Measurements from ENCODE around the gene NLRC5. TPM values are rescaled to one million over a fixed set of nuclear protein-coding genes. Genes with fewer than 3 reads are reported as not detected.

NLRC5 gene
- total and polyA plus RNA-seq, 7 experiments from 2014 or later = 76.0 to 615 (median 392) TPM

- no peak for DNase-seq
- POLR2A ChIA-PET = interaction anchor here (0.6 to 8.0 kb wide), 7 partner anchors 11 to 482 kb away, joined by 3 to 172 read pairs (median 4); partner anchors contain the start of genes HERPUD1 and NLRC5
These were observed 47.0 kb downstream of the NLRC5 start for GRCh38 chr16:57036315-57036714.

DNA sequence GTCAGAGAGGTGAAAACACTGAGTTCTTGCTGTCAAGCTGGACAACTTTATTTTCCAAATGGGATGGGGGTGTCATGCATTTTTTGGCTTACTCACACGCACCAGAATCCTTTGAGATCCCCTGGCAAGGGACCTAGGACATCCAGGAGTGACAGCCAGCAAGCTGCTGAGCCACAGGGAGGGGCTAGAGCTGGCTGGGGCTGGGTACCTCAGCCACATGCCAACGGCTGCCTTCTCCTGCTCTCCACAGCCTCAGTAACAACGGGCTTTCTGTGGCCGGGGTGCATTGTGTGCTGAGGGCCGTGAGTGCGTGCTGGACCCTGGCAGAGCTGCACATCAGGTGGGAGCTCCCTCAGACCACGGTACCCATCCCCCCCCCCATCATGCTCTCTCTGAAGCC, 47.6 kb downstream of the NLRC5 start:
- peaks cover 0 to 4% (median 0%) of the 10 kb centered on the region in 11 donors for H3K9me3 Mint-ChIP-seq
- peaks cover 19 to 66% (median 47%) of the 10 kb centered on the region in 5 donors for H3K36me3 Mint-ChIP-seq
- ChIA-PET CTCF (no interaction called here), POLR2A (interaction anchor here (0.6 to 8.0 kb wide), 9 partner anchors 10 to 105 kb away, joined by 3 to 172 read pairs (median 4); partner anchors contain the start of genes HERPUD1 and NLRC5)
- Histone ChIP-seq H3K4me1 (ENCODE audit: control insufficient read depth in 2 of 2, insufficient read depth in 2 of 2, low read length in 2 of 2) (peaks cover 76 to 86% of the 10 kb centered on the region in 2 donors), H3K27ac (ENCODE audit: low read depth, low read length) (peak overlapping the region; percentile 72), H3K4me3 (ENCODE audit: low read length) (no peak overlapping the region), H3K27me3 (ENCODE audit: control insufficient read depth in 2 of 2, insufficient read depth in 2 of 2, low read length in 2 of 2) (no peaks in the 10 kb centered on the region), H3K36me3 (ENCODE audit: control insufficient read depth in 2 of 3, insufficient read depth in 3 of 3, low read length in 3 of 3) (peaks cover 24 to 68% (median 34%) of the 10 kb centered on the region in 3 experiments), H3K9me3 (ENCODE audit: control insufficient read depth in 2 of 3, low read length in 3 of 3) (no peaks in the 10 kb centered on the region)
- no peak for ATAC-seq
- H3K4me3 Mint-ChIP-seq = peak overlapping the region in 4 of 10 donors; percentile 6 to 95 (median 47)
- intact Hi-C loops (cut with micrococcal nuclease) = no loop called here
- no peaks in the 10 kb centered on the region for H3K27me3 Mint-ChIP-seq
- DNase-seq = no peak
- H3K27ac Mint-ChIP-seq = peak overlapping the region; percentile 81 to 97 (median 93)
- H3K4me1 Mint-ChIP-seq = peaks cover 63 to 93% (median 79%) of the 10 kb centered on the region in 7 donors

More at GRCh38 chr16:57036315-57036714, 47.0 kb downstream of the NLRC5 start:
- H3K36me3 Mint-ChIP-seq = peaks cover 24 to 69% (median 51%) of the 10 kb centered on the region in 5 donors
- no peak for ATAC-seq
- Histone ChIP-seq H3K36me3 (ENCODE audit: control insufficient read depth in 2 of 3, insufficient read depth in 3 of 3, low read length in 3 of 3) (peaks cover 27 to 75% (median 40%) of the 10 kb centered on the region in 3 experiments), H3K4me1 (ENCODE audit: control insufficient read depth in 2 of 2, insufficient read depth in 2 of 2, low read length in 2 of 2) (peaks cover 75 to 86% of the 10 kb centered on the region in 2 donors), H3K27me3 (ENCODE audit: control insufficient read depth in 2 of 2, insufficient read depth in 2 of 2, low read length in 2 of 2) (no peaks in the 10 kb centered on the region), H3K27ac (ENCODE audit: low read depth, low read length) (peak overlapping the region; percentile 72), H3K9me3 (ENCODE audit: control insufficient read depth in 2 of 3, low read length in 3 of 3) (no peaks in the 10 kb centered on the region), H3K4me3 (ENCODE audit: low read length) (no peak overlapping the region)
- peaks cover 63 to 93% (median 79%) of the 10 kb centered on the region in 7 donors for H3K4me1 Mint-ChIP-seq
- peak overlapping the region; percentile 78 to 97 (median 90) for H3K27ac Mint-ChIP-seq
- intact Hi-C loops (cut with micrococcal nuclease) = no loop called here
- H3K4me3 Mint-ChIP-seq = peak overlapping the region in 5 of 10 donors; percentile 5 to 95 (median 33)
- H3K9me3 Mint-ChIP-seq = peaks cover 0 to 4% (median 0%) of the 10 kb centered on the region in 11 donors
- CTCF ChIA-PET = interaction anchor here (0.8 kb wide), 1 partner anchor 13 kb away, joined by 3 read pairs; no protein-coding TSS in a partner anchor
- no peaks in the 10 kb centered on the region for H3K27me3 Mint-ChIP-seq

DNA sequence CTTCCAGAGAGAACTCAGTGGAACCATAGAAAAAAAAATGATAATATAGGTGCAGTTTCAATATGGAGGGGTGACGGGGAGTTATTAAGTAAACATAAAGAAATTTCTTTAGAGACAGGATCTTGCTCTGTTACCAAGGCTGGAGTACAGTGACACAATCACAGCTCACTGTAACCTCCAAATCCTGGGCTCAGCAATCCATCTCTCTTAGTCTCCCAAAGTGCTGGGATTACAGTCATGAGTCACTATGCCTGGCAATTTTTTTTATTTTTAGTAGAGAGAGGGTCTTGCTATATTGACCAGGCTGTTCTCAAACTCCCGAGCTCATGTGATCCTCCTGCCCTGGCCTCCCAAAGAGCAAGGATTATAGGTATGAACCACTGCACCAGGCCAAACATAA, 48.8 kb downstream of the NLRC5 start:
- peaks cover 0 to 4% (median 0%) of the 10 kb centered on the region in 11 donors for H3K9me3 Mint-ChIP-seq
- Histone ChIP-seq H3K9me3 (ENCODE audit: control insufficient read depth in 2 of 3, low read length in 3 of 3) (no peaks in the 10 kb centered on the region), H3K27me3 (ENCODE audit: control insufficient read depth in 2 of 2, insufficient read depth in 2 of 2, low read length in 2 of 2) (no peaks in the 10 kb centered on the region), H3K4me3 (ENCODE audit: low read length) (no peak overlapping the region), H3K36me3 (ENCODE audit: control insufficient read depth in 2 of 3, insufficient read depth in 3 of 3, low read length in 3 of 3) (peaks cover 24 to 62% (median 29%) of the 10 kb centered on the region in 3 experiments), H3K27ac (ENCODE audit: low read depth, low read length) (peak overlapping the region; percentile 72), H3K4me1 (ENCODE audit: control insufficient read depth in 2 of 2, insufficient read depth in 2 of 2, low read length in 2 of 2) (peaks cover 87 to 97% of the 10 kb centered on the region in 2 donors)
- POLR2A ChIA-PET = interaction anchor here (0.9 to 8.0 kb wide), 12 partner anchors 13 to 107 kb away, joined by 3 to 172 read pairs (median 4); partner anchors contain the start of gene NLRC5
- H3K27me3 Mint-ChIP-seq = no peaks in the 10 kb centered on the region
- H3K36me3 Mint-ChIP-seq = peaks cover 19 to 73% (median 47%) of the 10 kb centered on the region in 5 donors
- peaks cover 68 to 99% (median 86%) of the 10 kb centered on the region in 7 donors for H3K4me1 Mint-ChIP-seq
- CTCF ChIA-PET = interaction anchor here (0.6 to 5.7 kb wide), 7 partner anchors 10 to 129 kb away, joined by 3 to 44 read pairs (median 3); partner anchors contain the start of gene NLRC5
- H3K27ac Mint-ChIP-seq = peak overlapping the region; percentile 81 to 97 (median 93)
- intact Hi-C loops (cut with micrococcal nuclease) = no loop called here
- no peak for DNase-seq
- no peak for ATAC-seq
- H3K4me3 Mint-ChIP-seq = peak overlapping the region in 9 of 10 donors; percentile 17 to 95 (median 72)

DNA sequence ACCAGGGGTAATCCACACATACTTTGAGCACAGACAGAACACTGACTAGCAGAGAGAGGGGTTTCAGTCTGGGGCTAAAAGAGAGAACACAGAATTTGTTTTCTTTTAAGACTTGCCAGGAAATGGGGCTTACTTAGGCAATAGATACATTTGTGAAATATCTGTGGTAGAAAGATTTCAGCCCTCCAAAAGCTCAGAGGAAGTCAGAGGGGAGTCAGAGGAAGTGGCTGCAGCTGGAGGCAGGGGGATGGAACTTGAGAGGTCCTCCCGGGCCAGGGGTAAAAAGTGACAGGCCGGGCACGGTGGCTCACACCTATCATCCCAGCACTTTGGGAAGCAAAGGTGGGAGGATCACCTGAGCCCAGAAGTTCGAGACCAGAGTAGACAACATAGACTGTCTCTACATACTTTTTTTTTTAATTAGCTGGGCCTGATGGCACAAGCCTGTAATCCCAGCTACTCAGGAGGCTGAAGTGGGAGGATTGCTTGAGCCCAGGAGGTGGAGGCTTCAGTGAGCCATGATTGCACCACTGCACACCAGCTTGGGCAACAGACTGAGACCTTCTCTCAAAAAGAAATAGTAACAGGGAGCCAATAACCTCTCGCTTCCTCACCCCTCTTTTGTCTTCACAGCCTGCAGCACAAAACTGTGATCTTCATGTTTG, 49.9 kb downstream of the NLRC5 start:
- Mint-ChIP-seq H3K9me3 (peaks cover 0 to 4% (median 0%) of the 10 kb centered on the region in 11 donors), H3K27ac (peak overlapping the region; percentile 88 to 99 (median 93)), H3K36me3 (peaks cover 14 to 73% (median 44%) of the 10 kb centered on the region in 5 donors), H3K27me3 (no peaks in the 10 kb centered on the region), H3K4me1 (peaks cover 66 to 99% (median 86%) of the 10 kb centered on the region in 7 donors), H3K4me3 (peak overlapping the region; percentile 55 to 95 (median 76))
- no peaks in the 10 kb centered on the region for H3K9me3 ChIP-seq (ENCODE audit: control insufficient read depth in 2 of 3, low read length in 3 of 3)
- peak; percentile 24 for ATAC-seq
- intact Hi-C loops (cut with micrococcal nuclease) = no loop called here
- CTCF ChIA-PET = interaction anchor here (0.5 to 5.7 kb wide), 10 partner anchors 11 to 484 kb away, joined by 3 to 44 read pairs (median 4); no protein-coding TSS in a partner anchor
- DNase-seq = peak in 7 of 9 donors; percentile 27 to 50 (median 37)
- H3K4me1 ChIP-seq (ENCODE audit: control insufficient read depth in 2 of 2, insufficient read depth in 2 of 2, low read length in 2 of 2) = peaks cover 82 to 94% of the 10 kb centered on the region in 2 donors
- no peaks in the 10 kb centered on the region for H3K27me3 ChIP-seq (ENCODE audit: control insufficient read depth in 2 of 2, insufficient read depth in 2 of 2, low read length in 2 of 2)
- peak overlapping the region; percentile 72 for H3K27ac ChIP-seq (ENCODE audit: low read depth, low read length)
- peak overlapping the region; percentile 45 for H3K4me3 ChIP-seq (ENCODE audit: low read length)
- H3K36me3 ChIP-seq (ENCODE audit: control insufficient read depth in 2 of 3, insufficient read depth in 3 of 3, low read length in 3 of 3) = peaks cover 23 to 60% (median 25%) of the 10 kb centered on the region in 3 experiments
- POLR2A ChIA-PET = interaction anchor here (0.9 to 8.0 kb wide), 12 partner anchors 14 to 108 kb away, joined by 3 to 172 read pairs (median 7); partner anchors contain the start of gene NLRC5

GRCh38 chr16:57041182-57042156, 52.1 kb downstream of the NLRC5 start:
- no peaks in the 10 kb centered on the region for H3K9me3 ChIP-seq (ENCODE audit: control insufficient read depth in 2 of 3, low read length in 3 of 3)
- CTCF ChIA-PET = interaction anchor here (0.9 to 5.7 kb wide), 13 partner anchors 14 to 79 kb away, joined by 3 to 44 read pairs (median 5); partner anchors contain the start of genes CETP and NLRC5
- peak overlapping the region; percentile 45 for H3K4me3 ChIP-seq (ENCODE audit: low read length)
- ATAC-seq = peak; percentile 90
- H3K9me3 Mint-ChIP-seq = peaks cover 0 to 4% (median 0%) of the 10 kb centered on the region in 11 donors
- peaks cover 21 to 60% (median 28%) of the 10 kb centered on the region in 3 experiments for H3K36me3 ChIP-seq (ENCODE audit: control insufficient read depth in 2 of 3, insufficient read depth in 3 of 3, low read length in 3 of 3)
- peaks cover 56 to 88% (median 77%) of the 10 kb centered on the region in 7 donors for H3K4me1 Mint-ChIP-seq
- H3K27ac Mint-ChIP-seq = peak overlapping the region; percentile 86 to 99 (median 95)
- H3K27me3 ChIP-seq (ENCODE audit: control insufficient read depth in 2 of 2, insufficient read depth in 2 of 2, low read length in 2 of 2) = no peaks in the 10 kb centered on the region
- intact Hi-C loops (cut with micrococcal nuclease) = loop anchor here (1.0 to 10.0 kb wide), 7 partner anchors 25 to 177 kb away; partner anchors contain the start of genes NLRC5 (in 2 of the 2) and SLC12A3 (in 1 of the 2)
- peak overlapping the region; percentile 72 for H3K27ac ChIP-seq (ENCODE audit: low read depth, low read length)
- peaks cover 6 to 56% (median 38%) of the 10 kb centered on the region in 5 donors for H3K36me3 Mint-ChIP-seq
- peaks cover 74 to 82% of the 10 kb centered on the region in 2 donors for H3K4me1 ChIP-seq (ENCODE audit: control insufficient read depth in 2 of 2, insufficient read depth in 2 of 2, low read length in 2 of 2)
- H3K27me3 Mint-ChIP-seq = no peaks in the 10 kb centered on the region
- POLR2A ChIA-PET = interaction anchor here (0.7 to 8.0 kb wide), 16 partner anchors 9 to 201 kb away, joined by 3 to 172 read pairs (median 6); partner anchors contain the start of gene NLRC5
- H3K4me3 Mint-ChIP-seq = peak overlapping the region; percentile 66 to 95 (median 84)
- peak; percentile 40 to 86 (median 78) for DNase-seq
